Measurements from ENCODE around the gene RAD51B.

DNA sequence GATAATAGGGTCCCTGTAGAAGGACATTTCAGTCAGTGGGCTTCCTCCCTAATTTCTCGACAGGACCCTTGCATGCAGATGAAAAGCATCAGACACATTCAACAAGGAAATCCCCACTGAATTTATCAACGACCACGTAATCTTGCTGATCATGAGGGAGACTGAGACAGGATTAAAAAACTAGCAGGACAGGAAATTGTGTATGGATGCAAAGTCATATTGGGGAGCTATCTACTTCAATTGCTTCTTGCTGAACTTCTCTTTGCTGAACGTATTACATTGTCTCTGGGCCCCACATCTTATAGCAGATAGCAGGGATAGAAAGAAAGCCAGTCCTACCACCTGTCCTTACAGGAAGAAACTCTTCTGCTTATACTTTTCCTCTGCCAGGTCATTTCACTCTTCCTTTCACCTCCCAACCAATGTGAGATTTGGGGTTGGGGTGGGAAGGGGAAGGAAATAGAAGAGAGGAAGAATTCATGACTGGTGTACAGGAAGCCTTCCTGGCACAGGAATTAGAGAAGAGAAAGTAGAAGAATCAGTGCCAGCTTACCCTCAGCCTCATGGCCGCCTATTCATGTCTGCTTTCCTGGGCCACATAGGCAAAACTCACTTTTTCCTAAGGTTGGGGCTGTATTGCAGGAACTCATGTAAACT, 640.0 kb downstream of the RAD51B start:
- TF ChIP-seq, protein P1, sequence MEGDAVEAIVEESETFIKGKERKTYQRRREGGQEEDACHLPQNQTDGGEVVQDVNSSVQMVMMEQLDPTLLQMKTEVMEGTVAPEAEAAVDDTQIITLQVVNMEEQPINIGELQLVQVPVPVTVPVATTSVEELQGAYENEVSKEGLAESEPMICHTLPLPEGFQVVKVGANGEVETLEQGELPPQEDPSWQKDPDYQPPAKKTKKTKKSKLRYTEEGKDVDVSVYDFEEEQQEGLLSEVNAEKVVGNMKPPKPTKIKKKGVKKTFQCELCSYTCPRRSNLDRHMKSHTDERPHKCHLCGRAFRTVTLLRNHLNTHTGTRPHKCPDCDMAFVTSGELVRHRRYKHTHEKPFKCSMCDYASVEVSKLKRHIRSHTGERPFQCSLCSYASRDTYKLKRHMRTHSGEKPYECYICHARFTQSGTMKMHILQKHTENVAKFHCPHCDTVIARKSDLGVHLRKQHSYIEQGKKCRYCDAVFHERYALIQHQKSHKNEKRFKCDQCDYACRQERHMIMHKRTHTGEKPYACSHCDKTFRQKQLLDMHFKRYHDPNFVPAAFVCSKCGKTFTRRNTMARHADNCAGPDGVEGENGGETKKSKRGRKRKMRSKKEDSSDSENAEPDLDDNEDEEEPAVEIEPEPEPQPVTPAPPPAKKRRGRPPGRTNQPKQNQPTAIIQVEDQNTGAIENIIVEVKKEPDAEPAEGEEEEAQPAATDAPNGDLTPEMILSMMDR (conservative IDR thresholded peaks at IDR 0.05; ENCODE audit: low read depth, low read length) = no peak
- no peak for TF ChIP-seq EZH2 (IDR thresholded peaks at IDR 0.05; ENCODE audit: borderline replicate concordance, low read depth, low read length, poor library complexity, severe bottlenecking)

Data from A673 (cell line).